Measurements from ENCODE around the gene WDR62.

- TF ChIP-seq CTCF (IDR thresholded peaks at IDR 0.05) (no peak), POLR2A (IDR thresholded peaks at IDR 0.05) (no peak)
Observed at GRCh38 chr19:36064826-36065225, 10.1 kb downstream of the WDR62 start.

Measured in Peyer's patch (tissue), 4 donors.